Stimulated activated CD8-positive, alpha-beta memory T cell treated with anti-CD3 and anti-CD28 coated beads, Interleukin-7, amount 100 ng/mL, for 24 hours (primary cell): ENCODE measurements around the gene TKTL1.

Experiments
- DNase-seq: peaks from one replicate; pipeline ENCODE4 v3.0.0-alpha.2; 2020; ENCODE audit warnings: low read depth

TKTL1 gene

DNA sequence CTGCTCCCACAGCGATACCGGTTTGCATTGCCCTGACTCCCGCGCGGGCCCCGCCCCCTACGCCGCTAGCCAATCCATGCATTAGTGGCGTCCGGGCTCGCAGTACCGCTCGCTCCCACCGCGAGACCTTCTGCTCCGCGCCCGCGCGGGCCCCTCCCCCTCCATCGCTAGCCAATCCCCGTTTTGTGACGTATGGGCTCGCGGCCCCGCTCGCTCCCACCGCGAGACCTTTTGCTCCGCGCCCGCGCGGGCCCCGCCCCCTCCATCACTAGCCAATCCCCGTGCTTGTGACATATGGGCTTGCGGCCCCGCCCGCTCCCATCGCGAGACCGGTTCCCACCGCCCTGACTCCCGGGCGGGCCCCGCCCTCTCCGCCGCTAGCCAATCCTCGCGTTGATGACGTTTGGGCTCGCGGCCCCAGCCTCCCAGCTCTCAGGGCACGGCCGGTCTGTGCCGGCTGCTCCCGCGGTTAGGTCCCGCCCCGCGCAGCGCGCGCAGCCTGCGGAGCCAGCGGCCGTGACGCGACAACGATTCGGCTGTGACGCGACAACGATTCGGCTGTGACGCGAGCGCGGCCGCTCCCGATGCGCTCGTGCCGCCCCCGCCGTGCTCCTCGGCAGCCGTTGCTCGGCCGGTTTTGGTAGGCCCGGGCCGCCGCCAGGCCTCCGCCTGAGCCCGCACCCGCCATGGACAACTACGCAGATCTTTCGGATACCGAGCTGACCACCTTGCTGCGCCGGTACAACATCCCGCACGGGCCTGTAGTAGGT, 83.4 kb downstream of the TKTL1 start, which contains the start of gene EMD:
TSS of gene EMD (plus strand) at position 497 of the 770 bp plus-strand sequence. CDS start at position 687, 190 bp downstream.
- DNase-seq: peak; percentile 85

DNA sequence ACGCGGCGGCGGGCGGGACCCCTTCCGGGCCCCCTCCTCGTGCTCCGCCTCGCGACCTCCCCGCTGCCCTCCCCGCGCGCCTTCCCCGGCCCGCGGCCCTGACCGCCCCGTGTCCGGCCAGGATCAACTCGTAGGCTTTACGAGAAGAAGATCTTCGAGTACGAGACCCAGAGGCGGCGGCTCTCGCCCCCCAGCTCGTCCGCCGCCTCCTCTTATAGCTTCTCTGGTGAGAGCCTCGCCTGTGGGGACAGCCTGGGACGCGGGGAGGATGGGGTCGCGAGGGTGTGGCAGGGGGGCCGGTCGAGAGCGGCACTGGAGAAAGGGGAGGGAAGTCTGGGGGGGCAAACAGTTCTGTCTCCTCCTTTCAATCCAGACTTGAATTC, 84.0 kb downstream of the TKTL1 start:
- no peak for DNase-seq
